Measurements from ENCODE around the gene UPK3B.
"Not testable (repeated sequence)": the region's sequence is repeated elsewhere in the genome, so short reads cannot be mapped to it uniquely, and the experiment has no call there.

The UPK3B gene

DNA sequence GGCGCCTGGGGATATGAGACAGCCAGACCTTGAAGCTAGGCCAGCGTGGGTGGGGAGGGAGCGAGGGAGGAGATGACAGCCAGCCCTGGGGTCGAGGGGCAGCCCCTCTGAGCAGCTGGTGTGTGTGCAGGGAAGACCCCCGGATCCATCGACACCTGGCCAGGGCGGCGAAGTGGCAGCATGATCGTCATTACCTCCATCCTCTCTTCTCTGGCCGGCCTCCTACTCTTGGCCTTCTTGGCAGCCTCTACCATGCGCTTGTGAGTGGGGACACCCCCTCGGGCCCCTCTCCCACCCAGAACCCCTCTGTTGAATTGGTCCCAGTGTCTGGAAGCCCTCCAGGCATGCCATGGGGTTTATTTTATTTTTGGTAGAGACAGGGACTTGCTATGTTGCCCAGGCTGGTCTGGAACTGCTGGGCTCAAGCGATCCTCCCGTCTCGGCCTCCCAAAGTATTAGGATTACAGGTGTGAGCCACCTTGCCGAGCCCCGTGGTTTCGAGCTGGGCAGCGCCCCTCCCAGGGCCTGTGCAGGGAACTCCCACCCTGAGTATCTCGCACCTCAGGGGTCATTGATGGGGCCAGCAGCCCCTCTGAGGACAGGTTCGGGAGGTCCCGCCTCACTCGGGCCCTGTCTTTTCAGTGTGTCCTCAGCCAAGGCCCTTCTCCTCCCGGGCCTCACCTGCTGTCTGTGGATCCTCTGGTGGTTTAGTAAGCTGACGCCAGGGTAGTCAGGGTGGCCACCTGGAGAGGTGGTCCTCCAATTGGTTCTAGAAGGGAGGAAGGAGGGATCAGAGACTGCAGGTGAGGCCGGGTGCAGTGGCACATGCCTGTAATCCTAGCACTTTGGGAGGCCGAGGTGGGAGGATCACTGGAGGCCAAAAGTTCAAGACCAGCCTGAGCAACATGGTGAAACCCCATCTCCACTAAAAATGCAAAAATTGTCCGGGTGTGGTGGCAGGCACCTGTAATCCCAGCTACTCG, 3.8 kb downstream of the UPK3B start:
- no peak for DNase-seq

DNA sequence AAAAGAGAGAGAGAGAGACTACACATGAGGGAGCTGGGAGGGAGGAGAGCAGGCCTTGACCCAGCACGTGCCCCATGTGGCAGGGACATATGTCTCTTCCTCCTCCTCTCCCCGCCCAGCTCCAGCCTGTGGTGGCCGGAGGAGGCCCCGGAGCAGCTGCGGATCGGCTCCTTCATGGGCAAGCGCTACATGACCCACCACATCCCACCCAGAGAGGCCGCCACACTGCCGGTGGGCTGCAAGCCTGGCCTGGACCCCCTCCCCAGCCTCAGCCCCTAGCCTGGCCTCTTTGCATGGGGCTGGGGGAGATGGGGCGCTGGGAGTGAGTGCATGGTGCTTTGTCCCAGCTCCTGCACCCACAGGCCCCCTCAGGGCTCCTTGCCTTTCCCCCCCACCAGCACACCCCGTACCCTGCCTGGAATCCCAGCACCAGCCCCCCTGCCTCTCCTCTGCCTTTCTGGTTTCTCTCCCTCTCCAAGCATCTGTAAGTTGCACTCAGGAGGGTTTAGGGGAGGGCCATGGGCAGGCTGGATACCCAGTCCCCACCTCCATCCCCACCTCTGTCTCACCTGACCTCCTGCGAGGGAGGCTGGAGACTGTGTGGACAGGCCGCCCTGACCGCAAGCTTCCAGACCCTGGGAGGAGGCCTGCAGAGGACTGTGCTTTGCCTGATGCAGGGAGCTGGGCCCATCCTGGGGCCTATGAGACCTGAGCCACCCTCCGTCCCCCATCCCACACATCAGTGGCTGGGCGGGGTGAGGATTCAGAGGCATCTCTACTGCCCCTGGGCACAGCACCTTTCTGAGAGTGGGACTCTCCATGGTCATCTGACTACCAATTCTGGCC, 4.8 kb downstream of the UPK3B start:
- DNase-seq, result no peak

DNA sequence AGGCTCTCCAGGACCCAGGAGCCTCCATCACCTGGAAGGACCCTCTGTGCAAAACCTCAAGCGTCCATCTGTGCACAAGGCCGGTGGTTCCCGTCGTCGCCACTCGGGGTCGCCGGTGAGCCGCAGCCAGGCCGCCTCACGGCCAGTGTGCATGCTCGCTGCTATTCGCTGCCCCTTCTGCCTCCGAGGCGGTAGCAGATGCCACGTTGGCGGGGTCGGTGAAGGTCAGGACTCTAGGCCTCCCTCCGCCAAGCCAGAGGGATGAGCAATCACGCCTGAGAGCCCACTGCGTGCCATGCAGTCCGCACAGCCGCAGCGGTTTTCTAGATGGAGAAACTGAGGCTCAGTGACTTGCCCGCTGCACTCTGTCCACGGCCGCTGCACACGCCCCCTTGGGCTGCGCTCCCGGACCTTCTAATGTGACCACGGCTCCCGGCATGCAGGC, 5.7 kb downstream of the UPK3B start:
- no peak for DNase-seq

DNA sequence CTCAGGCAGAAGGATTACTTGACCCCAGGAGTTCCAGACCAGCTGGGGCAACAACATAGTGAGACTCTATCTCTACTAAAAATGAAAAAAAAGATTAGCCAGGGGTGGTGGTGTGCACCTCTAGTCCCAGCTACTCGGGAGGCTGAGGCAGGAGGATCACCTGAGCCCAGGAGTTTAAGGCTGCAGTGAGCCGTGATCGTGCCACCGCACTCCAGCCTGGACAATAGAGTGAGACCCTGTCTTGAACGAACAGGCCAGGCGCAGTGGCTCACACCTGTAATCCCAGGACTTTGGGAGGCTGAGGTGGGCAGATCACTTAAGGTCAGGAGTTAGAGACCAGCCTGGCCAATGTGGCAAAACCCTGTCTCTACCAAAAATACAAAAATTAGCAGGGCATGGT, 6.6 kb downstream of the UPK3B start:
- DNase-seq, result not testable (repeated sequence)

DNA sequence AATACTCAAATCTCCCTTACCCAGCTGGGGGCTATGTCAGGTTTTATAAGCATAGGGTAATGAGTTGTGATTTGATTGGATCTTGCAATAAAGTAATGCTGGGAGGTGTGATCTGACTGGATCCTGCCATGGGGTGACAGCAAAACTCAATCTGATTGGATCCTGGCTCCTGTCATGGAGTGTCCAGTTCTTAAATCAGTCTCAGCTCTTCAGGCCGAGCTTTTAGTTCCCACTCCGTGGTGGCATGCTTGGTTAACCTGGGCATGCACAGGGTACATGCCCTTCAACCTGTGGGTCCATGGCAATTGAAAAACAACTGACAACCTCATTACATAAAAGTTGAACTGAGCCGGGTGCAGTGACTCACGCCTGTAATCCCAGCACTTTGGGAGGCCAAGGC, 15.8 kb downstream of the UPK3B start:
- not testable (repeated sequence) for DNase-seq

DNA sequence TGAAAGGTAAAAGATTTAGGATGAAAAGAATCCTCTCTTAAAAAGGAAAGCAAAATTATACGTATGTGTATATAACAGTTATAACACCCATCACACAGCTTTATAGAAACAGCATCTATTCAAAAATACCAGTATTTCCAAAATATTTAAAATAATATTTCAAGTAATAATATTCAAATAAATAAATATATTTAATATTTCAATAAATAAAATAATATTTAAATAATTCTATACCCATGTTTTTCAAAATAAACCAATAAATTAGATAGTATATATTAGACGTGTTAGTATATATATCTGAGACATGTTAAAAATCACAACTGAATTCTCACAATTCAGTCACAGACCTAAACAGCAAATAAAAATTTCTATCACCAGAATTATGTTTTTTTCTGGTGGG, 21.3 kb downstream of the UPK3B start:
- not testable (repeated sequence) for DNase-seq

DNA sequence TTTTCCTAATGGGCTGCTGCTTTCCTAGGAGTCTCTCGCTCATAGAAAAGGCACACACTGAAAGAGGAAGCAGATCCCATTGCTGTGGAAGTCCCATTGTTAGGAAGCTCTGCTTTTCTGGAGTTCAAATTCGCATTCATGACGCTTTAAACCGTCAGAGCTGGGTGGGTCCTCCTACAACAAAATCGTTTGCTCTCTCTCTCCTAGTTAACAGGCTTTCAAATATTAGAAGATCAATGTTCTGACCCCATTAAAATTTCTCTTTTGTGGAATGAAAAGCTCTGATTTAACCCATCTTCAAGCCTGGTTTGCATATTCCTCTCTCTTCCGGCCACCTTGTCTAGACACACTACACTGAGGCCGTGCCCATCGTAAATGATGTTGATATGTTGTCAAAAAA, 32.8 kb downstream of the UPK3B start, which contains the start of gene SPDYE16:
Gene SPDYE16 (minus strand): TSS at position 101 of the 400 bp plus-strand sequence. CDS start 1,838 bp downstream, outside the sequence.
- DNase-seq, result not testable (repeated sequence)

DNA sequence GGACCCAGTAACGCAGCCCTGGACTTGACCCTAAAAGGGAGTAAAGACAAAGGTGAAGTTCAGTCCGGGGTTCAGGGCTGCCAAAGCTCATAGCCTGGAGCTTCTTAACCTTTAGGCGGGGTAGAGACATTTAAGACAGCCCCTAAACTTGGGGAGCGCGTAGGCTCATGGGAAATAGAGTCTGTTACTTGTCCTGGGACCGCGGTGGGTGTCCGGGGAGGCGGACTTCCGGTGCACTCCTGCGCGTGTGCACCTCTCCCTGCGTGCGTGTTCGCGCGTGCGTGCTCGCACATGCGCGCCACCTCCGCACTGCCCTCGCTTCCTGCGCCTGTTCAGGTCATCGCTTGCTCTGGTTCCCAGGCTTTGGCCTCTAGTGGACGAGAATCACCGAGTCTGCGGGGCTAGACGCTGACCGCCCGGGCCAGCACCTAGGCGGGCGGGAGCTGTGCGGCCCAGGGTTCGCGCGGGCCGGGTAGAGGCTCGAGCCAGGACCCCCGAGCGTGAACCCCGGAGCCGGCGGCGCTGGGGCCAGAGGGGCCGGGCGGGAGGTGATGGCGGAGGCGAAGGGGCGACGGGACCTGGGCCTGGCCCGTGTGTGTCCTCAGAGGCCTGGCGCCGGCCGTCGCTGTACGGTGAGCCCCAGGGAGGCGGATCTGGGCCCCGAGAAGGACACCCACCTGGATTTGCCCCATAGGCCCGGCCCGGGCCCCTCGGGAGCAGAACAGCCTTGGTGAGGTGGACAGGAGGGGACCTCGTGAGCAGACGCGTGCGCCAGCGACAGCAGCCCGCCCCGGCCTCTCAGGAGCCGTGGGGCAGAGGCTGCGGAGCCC, 38.9 kb downstream of the UPK3B start:
- DNase-seq, result peak; percentile 4

DNA sequence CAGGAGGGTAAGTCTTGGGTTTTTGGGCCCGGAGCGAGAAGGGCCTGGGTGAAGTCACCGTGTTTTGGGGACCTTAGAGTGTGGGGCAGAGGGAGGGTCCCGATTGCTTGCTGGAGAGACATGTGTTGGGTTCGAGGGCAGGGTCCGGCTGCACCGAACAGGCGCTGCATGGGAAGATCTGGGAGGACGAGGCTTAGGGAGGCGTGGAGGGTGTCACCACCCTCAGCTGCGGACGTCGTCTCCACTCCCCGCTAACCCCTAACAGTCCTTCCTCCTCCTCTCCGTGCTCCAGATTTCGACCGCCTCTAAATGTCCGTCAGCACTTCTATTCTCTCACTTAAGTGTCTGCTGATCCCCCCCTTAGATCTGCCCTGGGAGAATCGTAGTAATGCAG, 39.5 kb downstream of the UPK3B start:
- DNase-seq, result not testable (repeated sequence)

DNA sequence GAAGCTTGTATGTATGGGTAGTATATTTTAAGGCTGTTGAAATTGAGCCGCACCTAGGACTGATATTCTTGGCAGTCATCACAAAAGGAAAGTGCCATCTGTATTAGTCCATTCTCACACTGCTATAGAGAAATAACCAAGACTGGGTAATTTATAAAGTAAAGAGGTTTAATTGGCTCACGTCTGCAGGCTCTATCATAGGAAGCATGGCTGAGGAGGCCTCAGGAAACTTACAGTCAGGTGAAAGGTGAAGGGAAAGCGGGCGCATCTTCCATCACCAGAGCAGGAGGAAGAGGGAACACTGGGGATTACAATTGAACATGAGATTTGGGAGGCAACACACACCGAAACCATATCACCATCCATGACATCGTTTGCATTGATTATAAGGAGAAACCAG, 41.6 kb downstream of the UPK3B start:
- not testable (repeated sequence) for DNase-seq

DNA sequence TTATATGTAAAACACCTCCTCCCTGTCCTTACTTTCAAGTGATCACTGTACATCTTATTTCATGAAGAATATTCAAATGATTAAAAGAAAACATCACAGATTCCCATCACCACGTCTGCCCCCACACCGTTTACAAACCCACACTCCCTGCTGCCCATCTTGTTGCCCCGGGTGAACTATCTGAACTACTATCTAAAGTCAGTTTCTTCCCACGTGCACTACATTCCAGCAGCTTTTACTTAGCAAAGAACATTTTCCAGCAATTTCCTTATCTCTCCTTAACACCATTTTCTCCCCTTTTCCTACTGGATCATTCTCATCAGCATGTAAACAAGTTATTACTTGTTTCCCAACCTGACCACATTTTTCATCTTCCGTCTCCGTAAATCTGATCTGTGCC, 49.3 kb downstream of the UPK3B start:
- DNase-seq, result not testable (repeated sequence)

DNA sequence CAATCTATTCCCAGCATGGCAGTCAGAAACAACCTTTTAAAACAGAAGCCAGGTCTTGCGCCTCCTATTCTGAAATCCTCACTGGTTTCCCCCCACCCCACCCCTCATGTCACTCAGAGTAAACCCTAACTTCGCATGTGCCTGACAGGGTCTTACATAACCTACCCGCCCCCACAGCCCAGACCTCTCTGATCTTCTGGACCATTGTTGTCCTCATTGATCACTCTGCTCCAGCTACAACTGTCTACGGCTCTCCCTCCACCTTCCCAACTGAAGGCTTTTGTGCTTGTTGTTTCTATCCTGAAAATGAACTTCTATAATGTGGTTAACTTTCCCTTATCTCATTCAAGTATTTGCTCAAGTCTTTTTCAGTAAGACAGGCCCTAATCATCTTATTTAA, 49.8 kb downstream of the UPK3B start:
- not testable (repeated sequence) for DNase-seq

DNA sequence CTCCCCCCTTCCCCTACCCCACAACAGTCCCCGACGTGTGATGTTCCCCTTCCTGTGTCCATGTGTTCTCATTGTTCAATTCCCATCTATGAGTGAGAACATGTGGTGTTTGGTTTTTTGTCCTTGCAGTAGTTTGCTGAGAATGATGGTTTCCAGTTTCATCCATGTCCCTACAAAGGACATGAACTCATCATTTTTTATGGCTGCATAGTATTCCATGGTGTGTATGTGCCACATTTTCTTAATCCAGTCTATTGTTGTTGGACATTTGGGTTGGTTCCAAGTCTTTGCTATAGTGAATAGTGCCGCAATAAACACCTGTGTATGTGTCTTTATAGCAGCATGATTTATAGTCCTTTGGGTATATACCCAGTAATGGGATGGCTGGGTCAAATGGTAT, 51.0 kb downstream of the UPK3B start:
- DNase-seq, result not testable (repeated sequence)

DNA sequence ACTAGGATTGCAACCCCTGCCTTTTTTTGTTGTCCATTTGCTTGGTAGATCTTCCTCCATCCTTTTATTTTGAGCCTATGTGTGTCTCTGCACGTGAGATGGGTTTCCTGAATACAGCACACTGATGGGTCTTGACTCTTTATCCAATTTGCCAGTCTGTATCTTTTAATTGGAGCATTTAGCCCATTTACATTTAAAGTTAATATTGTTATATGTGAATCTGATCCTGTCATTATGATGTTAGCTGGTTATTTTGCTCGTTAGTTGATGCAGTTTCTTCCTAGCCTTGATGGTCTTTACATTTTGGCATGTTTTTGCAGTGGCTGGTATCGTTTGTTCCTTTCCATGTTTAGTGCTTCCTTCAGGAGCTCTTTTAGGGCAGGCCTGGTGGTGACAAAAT, 54.6 kb downstream of the UPK3B start:
- DNase-seq, result not testable (repeated sequence)
